GM12864 (cell line): ENCODE measurements around the gene PINLYP.

Experiments
- DNase-seq: peaks from one replicate; pipeline ENCODE4 v3.0.0-alpha.2; 2011; ENCODE audit warnings: low read depth
- H3K4me3 ChIP-seq: 2 replicates; pipeline ENCODE4 v1.5.1; 2011; ENCODE audit warnings: mild to moderate bottlenecking, low read depth, low read length, control low read depth
- TF ChIP-seq, protein P1 (sequence below): IDR thresholded peaks from 2 replicates; pipeline ENCODE4 v1.5.1; 2011; ENCODE audit warnings: low read depth, mild to moderate bottlenecking, moderate library complexity, low read length, control low read depth, inconsistent platforms; ENCODE audit errors: missing control alignments

Gene PINLYP

DNA sequence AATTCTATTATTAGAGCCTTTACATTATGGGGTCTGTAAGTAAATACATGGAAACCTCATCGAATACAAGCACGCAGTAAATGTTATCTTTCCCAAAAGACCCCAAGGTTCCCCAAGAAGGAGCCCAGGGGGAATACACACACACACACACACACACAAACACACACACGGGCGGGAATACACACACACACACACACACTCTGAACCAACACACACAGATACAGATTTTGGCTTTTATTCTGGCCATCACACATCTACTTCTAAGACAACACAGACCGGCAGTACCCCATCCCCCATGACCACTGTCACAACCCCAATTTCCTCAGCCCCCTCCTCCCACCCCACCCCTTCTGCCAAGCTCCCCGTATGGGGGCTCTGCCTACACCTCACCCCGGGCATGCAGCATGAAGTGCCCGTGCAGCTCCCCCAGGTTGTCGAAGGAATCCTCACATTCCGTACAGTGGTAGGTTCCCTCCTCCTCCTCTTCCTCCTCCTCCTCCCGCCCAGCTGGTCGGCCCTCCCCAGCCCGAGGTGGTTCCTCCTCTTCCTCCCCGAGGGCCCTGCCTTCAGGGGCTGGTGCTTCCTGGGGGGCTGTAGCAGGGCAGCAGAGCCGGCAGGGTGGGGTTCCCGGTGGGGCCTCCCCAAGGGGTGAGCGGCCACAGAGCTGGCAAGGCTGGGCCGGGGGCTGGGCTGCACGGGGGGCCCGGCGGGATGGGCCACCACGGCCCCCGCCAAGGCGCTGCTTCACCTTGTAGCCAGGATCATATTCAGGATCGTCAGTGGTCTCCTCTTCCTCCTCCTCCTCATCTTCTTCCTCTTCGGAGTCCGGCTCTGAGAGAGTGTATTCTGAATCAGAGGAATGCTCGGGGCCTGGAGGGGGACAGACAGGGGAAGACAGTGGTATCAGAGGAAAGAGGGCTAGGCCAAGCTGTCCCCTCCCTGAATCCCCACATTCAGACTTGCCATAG, 31.9 kb downstream of the PINLYP start:
- DNase-seq: no peak
- no peak overlapping the region for H3K4me3 ChIP-seq
- TF ChIP-seq, protein P1, sequence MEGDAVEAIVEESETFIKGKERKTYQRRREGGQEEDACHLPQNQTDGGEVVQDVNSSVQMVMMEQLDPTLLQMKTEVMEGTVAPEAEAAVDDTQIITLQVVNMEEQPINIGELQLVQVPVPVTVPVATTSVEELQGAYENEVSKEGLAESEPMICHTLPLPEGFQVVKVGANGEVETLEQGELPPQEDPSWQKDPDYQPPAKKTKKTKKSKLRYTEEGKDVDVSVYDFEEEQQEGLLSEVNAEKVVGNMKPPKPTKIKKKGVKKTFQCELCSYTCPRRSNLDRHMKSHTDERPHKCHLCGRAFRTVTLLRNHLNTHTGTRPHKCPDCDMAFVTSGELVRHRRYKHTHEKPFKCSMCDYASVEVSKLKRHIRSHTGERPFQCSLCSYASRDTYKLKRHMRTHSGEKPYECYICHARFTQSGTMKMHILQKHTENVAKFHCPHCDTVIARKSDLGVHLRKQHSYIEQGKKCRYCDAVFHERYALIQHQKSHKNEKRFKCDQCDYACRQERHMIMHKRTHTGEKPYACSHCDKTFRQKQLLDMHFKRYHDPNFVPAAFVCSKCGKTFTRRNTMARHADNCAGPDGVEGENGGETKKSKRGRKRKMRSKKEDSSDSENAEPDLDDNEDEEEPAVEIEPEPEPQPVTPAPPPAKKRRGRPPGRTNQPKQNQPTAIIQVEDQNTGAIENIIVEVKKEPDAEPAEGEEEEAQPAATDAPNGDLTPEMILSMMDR: no peak

DNA sequence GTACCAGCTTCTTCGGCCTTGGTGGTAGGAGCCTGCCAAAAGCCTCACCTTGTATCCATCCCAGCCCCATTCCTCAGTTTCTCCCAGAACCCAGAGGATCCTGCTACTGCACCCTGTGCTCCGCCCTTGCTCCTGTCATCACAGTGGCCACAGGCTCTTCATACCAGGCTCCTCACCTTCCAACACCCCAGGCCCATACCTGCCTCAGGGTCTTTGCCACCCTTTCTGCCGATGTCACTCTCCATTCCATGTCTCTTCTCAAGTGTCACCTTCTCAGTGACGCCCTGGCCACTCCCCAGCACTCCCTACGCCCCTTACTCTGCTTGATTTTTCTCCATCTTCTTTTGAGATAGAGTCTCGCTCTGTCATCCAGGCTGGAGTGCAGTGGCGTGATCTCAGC, 34.3 kb downstream of the PINLYP start:
- H3K4me3 ChIP-seq: no peak overlapping the region
- no peak for DNase-seq
- TF ChIP-seq, protein P1: no peak

DNA sequence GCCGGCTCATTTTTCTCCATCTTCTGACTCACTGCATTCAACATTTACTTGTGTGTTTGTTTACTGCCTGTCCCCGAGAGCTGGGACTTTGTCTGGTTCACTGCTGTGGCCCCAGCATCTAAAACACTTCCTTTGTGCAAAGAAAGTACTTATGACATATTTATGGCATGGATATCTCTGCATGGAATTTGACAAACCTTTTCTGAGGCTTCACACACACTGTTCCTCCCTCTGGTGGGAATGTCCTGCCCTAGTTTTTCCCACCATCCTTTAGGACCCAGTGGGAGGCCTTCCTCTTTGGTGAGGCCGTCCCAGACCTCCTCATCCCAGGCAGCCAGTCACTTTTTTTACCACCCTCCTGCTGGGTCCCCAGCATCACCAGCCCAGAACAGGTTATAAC, 34.9 kb downstream of the PINLYP start:
- H3K4me3 ChIP-seq: no peak overlapping the region
- DNase-seq: no peak
- TF ChIP-seq, protein P1: no peak

DNA sequence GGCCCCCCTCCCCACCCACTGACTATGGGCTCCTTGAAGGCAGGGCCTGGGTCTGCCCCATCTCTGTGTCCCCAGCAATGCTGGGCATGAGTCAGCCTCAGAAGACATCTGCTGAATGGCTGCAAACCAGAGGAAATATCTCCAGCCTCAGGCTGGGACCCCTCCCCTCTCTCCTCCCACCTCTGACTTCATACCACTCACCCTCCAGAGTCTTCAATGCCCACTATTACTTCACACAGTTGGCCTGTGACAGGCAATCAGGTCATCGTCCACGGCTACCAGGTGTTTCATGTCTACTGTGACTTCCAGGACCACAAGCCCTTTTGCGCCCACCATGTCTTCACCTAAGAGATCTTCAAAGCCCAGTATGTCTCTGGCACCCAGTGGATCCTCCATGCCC, 36.2 kb downstream of the PINLYP start, which contains the start of gene SRRM5:
Gene SRRM5 (plus strand): TSS at position 301 of the 400 bp plus-strand sequence. CDS start 34 bp downstream, at position 335.
- TF ChIP-seq, protein P1: no peak
- H3K4me3 ChIP-seq: no peak within 1 kb of the TSS
- no peak for DNase-seq

DNA sequence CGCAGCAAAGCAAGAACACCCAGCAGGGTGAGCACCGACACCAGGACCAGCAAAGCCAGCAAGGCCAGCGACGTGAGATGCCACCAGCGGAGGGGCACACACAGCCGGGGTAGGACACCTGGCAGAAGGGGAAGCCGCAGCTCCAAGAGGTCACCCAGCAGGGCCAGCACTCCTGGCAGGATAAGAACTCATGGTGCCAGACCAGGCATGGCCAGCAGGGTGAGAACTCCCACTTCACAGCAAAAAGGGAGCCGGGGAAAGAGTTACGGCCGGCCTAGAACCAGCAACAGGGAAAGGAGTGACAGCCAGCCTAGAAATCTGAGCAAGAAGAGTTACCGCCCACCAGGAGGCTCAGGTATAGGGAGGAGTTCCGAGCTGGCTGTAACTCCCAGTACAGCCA, 36.8 kb downstream of the PINLYP start:
- H3K4me3 ChIP-seq: no peak overlapping the region
- TF ChIP-seq, protein P1: no peak
- DNase-seq: no peak

DNA sequence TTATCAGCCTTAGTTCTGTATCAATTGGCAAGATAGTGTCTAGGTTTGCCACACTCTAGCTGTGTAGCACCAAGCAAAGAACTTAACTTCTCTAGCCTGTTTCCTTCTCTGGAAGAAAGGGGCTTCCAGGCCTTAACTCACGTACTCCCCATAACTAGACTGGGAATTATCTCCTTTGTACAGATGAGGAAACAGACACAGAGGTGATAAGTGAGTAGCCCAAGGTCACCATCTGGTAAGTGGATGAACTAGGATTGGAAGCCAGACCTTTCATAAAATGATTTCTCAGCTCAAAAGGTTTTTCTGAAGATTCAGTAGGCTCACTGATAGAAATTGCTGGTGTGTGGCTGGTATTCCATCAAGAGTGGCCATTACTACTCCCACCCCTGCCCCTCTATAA, 40.7 kb downstream of the PINLYP start:
- H3K4me3 ChIP-seq: no peak overlapping the region
- TF ChIP-seq, protein P1: no peak
- no peak for DNase-seq

DNA sequence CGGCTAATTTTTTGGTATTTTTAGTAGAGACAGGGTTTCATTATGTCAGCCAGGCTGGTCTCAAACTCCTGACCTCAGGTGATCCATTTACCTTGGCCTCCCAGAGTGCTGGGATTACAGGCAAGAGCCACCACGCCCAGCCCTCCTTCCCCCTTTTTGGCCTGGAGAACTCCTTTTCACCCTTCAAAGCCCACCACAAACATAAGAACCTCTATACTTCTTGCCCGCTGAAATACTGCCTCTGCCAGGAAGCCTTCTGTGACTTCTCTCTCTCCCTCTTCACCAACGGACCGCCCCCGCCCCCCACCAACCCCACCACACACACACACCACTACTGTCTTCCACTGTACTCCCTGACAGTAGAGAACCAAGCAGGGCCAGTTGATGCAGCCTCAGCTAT, 41.4 kb downstream of the PINLYP start:
- no peak for DNase-seq
- TF ChIP-seq, protein P1: no peak
- no peak overlapping the region for H3K4me3 ChIP-seq
